ENCODE data around the gene UGT1A10.

The UGT1A10 gene

DNA sequence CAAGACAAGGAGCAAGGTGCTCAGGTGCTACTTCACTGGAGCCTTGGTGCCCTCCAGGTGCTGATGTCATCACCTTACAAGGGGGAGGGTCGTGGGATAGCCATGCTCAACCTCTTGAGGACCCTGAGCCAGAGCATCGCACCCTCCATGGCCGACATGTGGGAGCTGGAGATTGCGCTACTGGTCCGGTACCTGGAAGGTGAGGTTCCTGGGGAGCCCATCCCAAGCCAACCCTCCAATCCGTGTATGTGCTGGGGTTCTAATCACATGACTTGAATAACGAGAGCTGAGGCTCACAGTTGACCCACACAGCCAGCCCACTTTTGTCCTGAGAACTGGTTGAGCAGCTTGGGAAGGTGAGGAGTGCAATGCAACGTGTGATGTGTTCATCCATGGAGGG lies 167.7 kb downstream of the UGT1A10 start:
- no peak for DNase-seq (ENCODE audit: low read depth)

DNA sequence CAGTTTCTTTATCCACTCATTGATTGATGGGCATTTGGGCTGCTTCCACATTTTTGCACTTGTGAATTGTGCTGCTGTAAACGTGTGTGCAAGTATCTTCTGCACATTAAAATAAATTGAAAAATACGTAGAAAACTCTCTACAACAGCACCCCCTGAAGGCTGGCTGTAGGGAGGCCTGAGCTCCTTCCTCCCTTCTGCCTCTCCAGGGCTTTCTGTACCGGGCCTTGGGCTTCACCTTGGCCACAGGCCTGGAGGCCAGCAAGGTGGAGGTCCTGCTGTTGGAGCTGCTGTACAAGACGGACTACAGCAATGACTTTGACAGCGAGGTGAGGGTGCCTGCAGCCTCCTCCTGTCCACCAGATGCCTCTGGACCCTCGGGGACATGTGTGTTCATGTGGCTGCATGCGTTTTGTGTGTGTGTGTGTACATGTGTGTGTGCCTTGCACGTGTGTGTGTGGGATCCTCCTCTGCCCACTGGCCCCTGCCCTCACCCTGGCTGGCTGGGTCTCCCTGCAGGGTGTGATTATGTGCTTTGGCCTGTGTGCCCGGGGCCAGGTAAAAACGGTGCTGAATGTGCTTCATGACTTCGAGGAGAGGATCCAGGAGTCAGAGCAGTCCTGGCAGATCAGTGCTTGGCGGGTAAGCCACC lies 171.1 kb downstream of the UGT1A10 start:
- DNase-seq (ENCODE audit: low read depth) = no peak

DNA sequence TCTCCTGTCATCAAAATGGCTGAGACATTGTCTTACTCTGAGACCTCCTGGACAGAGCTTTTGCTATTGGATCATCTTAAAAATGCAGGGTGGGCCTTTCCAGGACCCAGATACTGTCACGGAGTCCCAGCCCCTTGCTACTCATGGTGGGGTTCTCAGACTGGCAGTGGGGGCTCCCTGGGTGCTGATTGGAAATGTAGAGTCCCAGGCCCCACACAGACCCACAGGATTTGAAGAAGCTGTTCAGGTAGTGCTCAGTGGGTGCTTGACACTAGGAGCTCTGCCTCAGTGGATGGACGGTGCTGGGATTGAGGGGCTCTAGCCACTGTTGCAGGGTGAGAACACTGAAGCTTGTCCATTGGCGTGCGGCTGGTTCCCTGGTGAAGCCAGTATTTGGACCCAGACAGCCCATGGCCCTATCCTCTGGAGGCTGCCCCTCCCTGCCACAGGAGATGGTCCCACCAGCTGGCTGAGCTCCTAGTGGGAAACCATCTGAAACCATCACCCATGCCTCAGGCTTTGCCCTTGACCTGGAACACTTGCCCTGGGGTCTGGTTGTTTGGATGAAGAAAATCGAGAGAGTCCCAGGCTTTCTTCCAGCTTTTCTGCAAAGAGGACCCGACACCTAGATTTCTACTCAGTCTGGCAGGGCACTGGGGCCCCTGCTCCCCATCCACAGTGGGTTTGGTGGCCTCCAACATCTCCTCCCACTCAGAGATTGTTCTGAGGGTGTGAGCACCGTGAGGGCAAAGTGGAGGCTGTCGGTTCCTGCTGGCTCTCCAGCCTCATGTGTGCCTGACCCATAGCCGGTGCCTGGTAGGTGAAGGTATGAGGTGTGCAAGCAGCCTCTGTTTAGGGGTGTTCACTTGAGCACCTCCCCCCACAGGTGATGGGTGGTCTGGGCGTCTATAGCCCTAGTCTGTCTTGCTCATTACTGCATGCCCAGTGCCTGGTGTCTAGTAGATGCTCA lies 172.0 kb downstream of the UGT1A10 start:
- no peak for DNase-seq (ENCODE audit: low read depth)

DNA sequence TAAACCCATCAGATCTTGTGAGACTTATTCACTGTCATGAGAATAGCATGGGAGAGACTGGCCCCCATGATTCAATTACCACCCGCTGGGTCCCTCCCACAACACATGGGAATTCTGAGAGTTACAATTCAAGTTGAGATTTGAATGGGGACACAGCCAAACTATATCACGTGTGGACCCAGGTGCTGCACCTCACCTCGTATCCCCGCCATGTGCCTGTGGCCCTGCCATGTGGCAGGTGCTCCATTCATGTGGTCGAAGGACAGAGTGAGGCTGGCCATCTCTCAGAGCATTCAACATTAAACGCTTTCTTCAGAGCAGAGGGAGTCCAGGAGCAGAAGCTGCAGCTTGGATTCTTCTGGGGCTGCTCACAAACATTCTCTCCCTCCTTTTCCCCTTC lies 174.1 kb downstream of the UGT1A10 start:
- no peak for DNase-seq (ENCODE audit: low read depth)

DNA sequence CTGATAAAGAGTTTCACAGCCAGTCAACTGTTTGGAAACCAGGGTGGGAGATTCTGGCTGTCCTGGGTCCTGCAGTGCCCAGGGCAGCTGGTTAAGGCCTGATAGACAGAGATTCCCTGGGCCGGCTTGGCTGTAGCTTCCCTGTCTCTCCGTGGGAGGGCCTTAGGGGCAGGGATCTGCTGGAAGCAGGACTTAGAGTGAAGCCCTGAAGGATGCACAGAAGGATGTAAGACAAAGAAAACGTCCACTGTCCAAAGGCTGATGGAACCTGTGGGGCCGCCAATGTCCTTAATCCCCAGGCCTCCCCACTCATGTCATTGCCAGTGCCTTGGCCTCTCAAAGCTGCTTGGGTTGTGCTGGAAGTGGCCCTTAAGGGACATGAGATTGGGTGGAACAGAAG lies 174.8 kb downstream of the UGT1A10 start:
- DNase-seq (ENCODE audit: low read depth) = no peak

DNA sequence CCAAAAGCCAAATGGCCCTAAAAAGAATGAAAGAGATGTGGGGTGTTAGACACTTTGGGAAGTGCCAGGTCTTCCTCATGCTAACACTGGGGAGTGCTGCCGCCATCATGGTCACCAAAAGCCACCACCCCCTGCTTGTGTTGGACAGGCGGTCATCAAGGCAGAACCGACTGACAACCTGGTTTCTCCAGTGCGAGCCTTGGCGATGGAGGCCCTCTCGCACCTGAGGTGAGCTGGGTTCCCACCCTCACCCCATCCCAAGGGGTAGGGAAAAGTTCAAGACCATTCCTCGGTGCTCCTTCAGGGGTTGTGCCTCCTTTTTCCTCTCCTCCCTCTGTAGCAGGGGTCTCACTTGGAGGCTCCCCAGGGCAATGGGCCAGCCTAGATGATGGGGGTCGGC lies 175.5 kb downstream of the UGT1A10 start:
- DNase-seq (ENCODE audit: low read depth) = no peak

DNA sequence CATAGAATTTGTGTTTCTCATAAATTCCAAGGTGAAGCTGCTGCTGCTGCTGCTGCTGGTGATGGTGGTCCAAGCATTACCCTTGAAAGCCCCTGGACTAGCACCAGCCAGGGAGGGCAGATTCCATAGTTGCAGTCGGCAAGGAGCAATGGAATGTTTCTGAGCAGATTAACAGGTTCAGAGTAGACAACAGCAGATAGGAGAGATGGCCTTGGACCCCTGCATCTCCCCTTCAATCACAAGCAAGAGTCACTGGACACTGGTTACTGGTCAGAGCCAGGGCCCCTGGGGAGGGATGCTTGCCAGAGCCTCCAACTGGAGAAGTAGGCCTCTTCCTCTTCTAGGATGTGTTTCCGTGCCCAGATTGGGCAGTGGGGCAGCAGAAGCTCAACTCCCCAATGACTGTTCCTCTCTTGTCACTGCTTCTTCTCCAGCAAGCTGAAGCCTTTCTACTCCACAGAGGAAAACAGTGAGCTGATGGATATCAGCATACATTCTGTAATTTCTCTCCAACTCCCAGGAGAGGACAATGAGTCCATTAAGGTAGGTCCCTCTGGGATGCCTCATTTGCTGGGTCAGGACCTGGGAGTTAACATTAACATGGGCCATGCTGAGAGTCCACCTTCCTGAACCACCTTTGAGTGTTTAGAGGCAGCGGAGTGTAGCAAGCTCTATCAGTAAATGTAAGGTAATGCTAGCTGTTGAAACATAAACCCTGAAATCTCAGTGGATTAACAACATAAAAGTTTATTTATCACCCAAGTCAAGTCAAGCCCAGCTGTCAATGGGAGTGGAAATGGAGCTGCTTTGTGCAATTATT lies 177.2 kb downstream of the UGT1A10 start:
- DNase-seq (ENCODE audit: low read depth) = no peak

DNA sequence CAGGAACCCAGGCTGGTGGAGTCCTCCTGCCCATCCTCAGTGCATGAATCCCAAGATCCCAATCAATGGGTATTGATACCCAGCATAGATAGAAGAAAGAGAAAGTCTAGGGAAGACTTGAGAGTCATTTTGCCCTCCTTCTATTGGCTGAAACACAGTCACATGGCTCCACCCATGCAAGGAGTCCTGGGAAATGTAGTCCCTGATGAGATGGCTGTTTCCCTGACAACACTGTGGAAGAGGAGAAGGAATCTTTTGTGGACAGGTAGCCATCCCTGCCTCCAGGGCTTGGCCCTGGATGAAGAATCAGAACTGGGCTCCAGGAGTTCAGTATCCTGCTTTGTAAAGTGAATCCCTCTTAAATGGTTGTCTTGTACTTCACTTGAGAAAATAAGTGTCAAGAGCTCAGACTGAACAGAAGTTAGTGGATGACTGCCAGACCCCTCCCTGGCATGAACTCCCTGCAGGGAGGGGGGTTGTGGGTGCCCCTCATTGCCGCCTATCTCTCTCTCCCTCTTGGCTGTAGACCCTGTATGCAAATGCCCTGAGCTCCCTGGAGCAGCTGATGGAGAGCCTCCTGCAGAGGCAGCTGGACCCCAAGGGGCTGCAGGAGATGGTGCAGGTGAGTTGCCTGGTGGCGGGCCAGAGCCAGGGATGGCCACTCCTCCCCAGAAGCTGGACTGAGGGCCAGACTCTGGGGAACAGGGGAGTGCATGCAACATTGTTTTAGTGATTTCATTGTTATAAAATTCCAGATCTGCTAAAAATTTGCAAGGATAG lies 178.0 kb downstream of the UGT1A10 start:
- no peak for DNase-seq (ENCODE audit: low read depth)

DNA sequence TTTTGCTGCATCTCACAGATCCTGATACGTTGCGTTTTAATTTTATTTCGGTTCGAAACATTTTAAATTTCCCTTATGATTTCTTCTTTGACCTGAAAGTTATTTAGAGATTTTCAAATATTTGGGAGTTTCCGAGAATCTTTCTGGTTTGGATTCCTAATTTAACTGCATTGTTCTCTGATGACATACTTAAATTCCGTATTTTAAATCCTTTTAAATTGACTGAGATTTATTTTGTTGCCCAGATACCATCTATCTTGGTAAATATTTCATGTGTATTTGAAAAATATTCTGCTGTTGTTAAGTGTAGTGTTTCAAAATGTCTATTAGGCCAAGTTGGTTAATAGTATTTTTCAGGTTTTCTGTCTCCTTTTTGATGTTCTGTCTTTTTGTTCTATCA lies 179.6 kb downstream of the UGT1A10 start:
- no peak for DNase-seq (ENCODE audit: low read depth)

DNA sequence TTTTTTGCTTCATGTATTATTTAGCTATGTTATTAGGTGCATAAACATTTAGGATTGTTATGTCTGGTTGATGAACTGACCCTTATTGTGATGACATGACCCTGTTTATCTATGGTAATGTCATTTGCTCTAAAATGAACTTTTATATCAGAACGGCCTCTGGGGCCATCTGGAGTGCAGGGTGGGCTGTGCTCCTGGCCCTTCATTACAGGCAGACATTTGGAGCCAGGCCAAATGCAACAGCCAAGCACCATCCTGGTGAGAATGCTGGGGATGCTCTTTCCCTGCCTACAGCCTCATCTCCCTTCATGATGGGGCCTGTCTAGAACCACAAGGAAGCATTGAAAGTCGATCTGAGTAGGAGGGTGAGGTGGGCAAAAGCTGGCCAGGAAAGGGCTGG lies 180.1 kb downstream of the UGT1A10 start:
- no peak for DNase-seq (ENCODE audit: low read depth)

DNA sequence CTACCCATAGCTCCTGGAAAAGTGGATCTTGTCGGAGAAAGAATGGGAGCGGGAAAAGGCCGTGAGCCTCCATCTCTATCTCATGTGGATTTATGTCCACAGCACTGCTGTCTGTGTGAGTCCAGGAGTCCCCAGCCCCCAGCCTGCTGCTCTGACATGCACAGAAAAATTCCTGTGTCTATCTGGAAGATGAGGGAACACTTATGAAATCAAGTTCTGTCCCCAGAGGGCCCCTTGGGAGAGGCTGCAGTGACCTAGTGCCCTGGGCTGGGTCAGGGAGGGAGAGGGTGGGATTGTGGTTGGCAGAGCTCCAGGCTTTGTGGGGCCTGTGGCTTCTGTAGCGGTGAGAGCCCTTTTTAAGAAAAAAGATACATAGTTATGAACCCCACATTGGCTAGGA lies 180.5 kb downstream of the UGT1A10 start:
- DNase-seq (ENCODE audit: low read depth) = no peak

DNA sequence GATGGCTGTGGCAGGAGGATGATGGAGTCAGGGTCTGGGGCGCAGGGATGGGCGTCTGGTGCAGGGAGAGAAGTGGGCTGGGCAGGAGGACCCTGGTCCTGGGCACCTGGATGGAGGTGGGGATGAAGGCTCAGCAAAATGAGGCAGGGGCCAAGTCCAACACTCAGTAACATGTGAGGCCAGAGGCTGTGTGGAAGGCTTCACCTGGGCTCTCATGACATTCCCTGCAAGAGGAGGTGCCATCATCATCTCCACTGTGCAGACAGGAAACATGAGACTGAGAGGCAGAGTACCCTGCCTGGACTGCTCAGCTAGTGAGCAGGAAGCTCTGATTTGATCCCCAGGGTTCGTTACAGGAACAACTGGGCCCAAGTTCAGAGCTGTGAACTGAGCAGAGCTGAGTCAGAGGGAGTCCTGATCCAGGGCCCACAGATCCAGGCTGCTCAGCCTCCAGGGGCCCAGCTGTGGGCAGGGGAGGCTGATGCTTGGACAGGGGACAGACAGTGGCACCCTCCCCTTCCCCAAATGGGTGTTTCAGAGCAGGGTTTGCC lies 181.2 kb downstream of the UGT1A10 start:
- DNase-seq (ENCODE audit: low read depth) = no peak

DNA sequence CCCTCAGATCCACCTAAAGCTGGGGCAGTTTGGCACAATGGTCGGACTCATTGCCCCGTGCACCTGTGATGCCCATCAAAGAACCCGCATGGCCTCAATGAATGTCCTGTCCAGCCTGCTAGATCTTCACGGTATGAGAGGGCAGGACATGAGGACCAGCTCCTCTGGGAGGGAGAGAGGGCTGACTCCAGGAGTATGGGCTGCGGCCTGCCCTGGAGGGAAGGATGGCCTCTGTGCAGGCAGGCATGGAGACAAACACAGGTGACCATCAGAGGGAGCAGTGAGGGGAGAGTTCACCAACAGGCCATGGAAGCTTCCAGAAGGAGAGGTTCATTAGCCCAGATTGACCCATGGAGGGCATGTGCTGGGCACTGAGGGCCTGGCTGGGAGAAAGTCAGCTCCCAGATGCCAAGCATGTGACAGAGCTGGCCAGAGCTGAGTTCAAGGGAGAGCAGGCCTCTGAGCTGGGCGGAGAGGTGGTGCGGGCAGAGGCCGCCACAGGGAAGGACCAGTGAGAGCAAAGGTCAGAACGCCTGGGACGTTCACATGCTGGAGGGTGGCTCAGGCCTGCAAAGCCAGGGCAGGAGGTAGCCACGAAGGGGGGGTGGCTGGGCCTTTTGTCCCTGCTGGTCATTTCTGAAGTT lies 181.9 kb downstream of the UGT1A10 start:
- no peak for DNase-seq (ENCODE audit: low read depth)

DNA sequence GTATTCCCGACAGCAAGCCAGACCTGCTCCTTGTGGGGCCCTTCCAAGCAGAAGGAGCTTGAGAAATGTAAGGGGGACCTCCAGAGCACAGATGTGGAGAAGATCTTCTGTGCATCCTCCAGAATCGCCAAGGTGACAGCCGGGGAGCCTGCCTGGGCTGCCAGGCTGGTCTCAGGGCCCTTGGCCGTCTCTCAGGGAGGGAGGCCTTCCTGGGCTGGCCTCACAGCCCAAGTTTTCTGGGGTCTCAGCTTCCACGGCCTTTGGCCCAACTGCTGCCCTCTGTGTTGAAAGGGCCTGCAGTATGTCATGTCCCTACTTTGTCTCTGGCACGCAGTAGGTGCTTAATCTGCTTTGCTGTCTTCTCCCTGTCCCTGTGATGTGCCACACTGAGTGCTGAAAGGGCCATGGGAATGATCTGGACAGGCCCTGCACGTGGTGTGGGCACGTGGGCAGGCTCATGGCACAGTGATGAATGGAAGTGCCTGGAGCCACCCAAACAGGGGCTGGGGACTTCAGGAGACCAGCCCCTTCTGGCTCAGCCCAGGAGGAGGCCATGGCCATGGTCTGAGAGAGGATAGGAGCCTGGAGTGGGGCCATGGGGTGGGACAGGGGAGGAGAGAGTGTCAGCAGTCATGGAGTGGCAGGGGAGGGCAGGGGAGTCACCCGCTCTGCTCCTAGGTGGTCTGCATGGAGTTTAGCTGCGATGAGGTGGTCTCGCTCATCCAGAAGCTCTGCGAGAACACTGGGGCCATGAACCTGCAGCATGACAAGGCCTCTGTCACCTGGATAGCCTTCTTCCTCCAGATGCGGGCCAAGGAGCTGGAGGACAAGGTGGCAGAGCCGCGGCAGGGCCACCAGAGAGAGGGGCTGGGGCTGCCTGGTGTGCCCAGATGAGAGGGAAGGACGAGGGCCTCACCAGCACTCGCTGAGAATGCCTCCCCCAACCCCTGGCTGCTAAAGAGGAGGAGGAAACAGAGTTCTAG lies 182.7 kb downstream of the UGT1A10 start:
- no peak for DNase-seq (ENCODE audit: low read depth)

DNA sequence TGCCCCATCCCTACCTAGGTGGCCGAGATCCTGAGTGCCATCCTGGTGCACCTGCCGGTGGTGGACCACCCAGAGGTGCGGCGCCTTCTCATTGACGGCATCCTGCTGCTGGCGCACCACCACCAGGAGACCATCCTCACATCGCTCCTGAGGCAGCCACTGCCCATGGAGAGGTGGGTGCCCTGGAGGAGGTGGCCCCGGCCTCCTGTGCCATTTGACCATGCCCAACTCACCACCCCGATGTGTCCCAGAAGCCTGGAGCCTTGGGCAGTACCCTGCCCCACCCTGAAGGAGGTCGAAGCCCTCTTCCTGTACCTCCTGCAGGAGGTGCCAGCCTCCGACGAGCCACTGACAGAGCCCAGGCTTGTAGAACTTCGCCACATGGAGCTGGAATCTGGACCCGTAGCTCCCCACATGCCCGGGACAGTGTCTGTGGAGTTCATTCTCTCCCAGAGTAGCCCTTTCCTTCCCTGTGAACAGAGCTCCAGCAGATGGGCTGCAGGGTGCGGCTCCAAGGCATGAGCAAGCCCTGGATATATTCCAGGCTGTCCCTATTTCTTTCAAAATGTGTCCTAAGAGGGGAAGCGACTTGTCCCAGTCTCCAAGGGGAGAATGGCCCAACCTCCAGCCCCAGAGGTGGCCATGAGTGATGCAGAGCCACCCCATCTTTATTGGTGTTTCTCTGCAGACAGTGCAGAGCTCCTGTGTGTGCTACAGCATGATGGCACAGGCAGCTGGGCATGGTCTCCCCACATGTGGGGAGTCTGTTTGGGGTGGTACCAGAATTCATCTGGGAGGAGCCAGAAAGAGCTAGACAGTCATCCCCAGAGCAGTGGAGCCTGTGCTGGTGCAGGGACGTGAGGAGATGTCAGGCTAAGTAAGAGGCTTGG lies 183.9 kb downstream of the UGT1A10 start:
- no peak for DNase-seq (ENCODE audit: low read depth)

DNA sequence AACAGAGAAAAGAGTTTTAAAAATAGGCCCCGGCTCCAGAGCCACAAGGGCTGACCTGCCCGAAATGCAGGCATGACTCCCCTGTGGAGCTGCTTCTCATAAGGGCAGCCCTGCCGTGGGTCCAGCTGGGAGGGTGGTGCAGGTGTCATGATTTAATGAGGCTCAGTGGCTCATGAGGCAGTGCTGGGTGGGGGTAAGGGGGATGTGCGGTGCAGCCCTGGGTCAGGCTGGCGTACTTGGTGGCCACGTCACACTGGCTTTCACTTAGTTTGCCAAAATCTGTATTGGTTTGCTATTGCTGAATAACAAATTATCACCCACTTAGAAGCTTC lies 184.5 kb downstream of the UGT1A10 start:
- no peak for DNase-seq (ENCODE audit: low read depth)

DNA sequence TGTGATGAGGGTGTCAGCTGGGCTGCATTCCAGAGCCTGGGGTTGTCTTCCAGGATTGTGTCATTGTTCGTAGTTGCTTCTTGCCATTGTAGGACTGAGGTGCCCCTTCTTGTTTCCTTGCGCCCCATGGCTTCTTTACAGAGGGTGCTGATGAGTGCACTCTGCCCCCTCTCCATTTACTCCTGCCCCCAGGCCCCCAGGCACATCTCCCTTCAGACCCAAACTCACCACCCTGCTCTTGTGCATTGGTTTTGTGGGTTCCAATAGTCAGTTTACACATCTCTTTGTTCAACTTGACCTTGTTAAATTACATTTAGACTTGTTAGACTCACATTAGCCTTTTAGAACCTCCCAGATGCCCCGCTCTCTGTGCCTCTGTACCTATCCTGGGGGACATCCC lies 184.9 kb downstream of the UGT1A10 start:
- no peak for DNase-seq (ENCODE audit: low read depth)

DNA sequence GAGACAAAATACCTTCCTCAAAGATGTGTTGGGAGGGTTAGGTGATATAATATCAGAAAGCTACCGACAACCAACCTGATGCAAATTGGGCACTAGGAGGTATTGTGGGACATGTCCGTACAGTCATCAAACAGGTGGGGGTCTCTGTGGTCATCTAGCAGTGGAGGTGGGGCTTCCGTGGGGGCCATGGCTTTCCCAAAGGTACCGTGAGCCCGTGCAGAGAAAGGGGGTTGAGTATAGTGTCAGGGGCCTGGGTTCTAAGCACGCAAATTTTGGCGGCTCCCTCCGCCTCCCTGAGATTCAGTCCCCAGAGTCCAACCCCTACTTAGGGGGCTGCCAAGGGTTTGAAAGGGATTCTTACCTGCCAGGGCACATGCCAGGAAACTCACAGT lies 185.5 kb downstream of the UGT1A10 start:
- DNase-seq (ENCODE audit: low read depth) = no peak

All from stimulated activated CD8-positive, alpha-beta memory T cell treated with anti-CD3 and anti-CD28 coated beads, Interleukin-15, amount 100 ng/mL, for 24 hours (primary cell).